Transverse colon (tissue), 4 donors: Measurements from ENCODE around the gene EYA3. TPM values are rescaled to one million over a fixed set of nuclear protein-coding genes. Genes with fewer than 3 reads are reported as not detected.

Experiments used
- DNase-seq: peaks from one replicate; pipeline ENCODE4 v3.0.0-alpha.2; 2019
- H3K27ac ChIP-seq, 4 donors: fragments of 200-600 bp; sonication (generic); 2 replicates each; pipeline ENCODE4 v1.5.1; 2016 to 2018; ENCODE audit warnings: inconsistent platforms in 4 of 4
- H3K27me3 ChIP-seq: fragments of 200-600 bp; sonication (generic); 2 replicates; pipeline ENCODE4 v1.5.1; 2017; ENCODE audit warnings: inconsistent platforms
- H3K36me3 ChIP-seq, 4 donors: fragments of 200-600 bp; sonication (generic); 2 replicates each; pipeline ENCODE4 v1.5.1; 2017 to 2019; ENCODE audit warnings: inconsistent platforms in 4 of 4
- H3K4me1 ChIP-seq, 4 donors: fragments of 200-600 bp; sonication (generic); 2 replicates each; pipeline ENCODE4 v1.5.1; 2017 to 2020; ENCODE audit warnings: inconsistent platforms in 4 of 4
- H3K4me3 ChIP-seq, 4 donors: fragments of 200-600 bp; sonication (generic); 1 replicate in 1 of 4; 2 replicates in 3 of 4; pipeline versions ENCODE4 v1.5.1 to v1.6.1; 2017 to 2019; ENCODE audit warnings: inconsistent platforms in 4 of 4
- H3K9me3 ChIP-seq, 2 donors: fragments of 200-600 bp; sonication (generic); 2 replicates each; pipeline ENCODE4 v1.5.1; 2017 to 2019; ENCODE audit warnings: inconsistent platforms in 2 of 2
- EP300 ChIP-seq: sonication (generic); formaldehyde crosslinking; IDR thresholded peaks from one replicate; pipeline ENCODE4 v1.6.1; 2017; ENCODE audit warnings: antibody characterized with exemption, low read depth
- POLR2A ChIP-seq: fragments of 450-650 bp; IDR thresholded peaks from one replicate; pipeline ENCODE4 v1.6.1; 2016; ENCODE audit warnings: antibody characterized with exemption, mild to moderate bottlenecking, moderate library complexity
- POLR2AphosphoS5 ChIP-seq, 3 donors: sonication (generic); formaldehyde crosslinking; IDR thresholded peaks; one replicate each; pipeline ENCODE4 v1.6.1; 2016; ENCODE audit warnings: antibody characterized with exemption in 3 of 3
- whole genome bisulfite sequencing, 2 donors: methylation state at CpG; one replicate each; pipeline ENCODE4 v1.1.5; 2018; ENCODE audit warnings: low coverage in 1 of 2; 5-methylcytosine and 5-hydroxymethylcytosine counted together
- in situ Hi-C, 4 donors: fragments of 200-750 bp; cut with MboI; loops; one replicate each; pipeline versions ENCODE4 v1.15.0 to v1.15.1; 2017; ENCODE audit warnings: low sequenced_read_pairs in 3 of 4, low pct_ligation_motif_present in 1 of 4, low pct_unique_long_range_greater_than_20kb in 1 of 4
- intact Hi-C: fragments of 100-400 bp; cut with DNase I; formaldehyde crosslinking; loops from one replicate; pipeline ENCODE4 v1.15.1; 2023; ENCODE audit warnings: low total_unique reads
- total RNA-seq, 4 donors: library from RNA; depleted of rRNA; stranded (reverse); fragments of >200 nt; gene quantifications; one replicate each; pipeline ENCODE4 v1.1.0, GENCODE V29; 2016
- TF ChIP-seq, protein P1 (sequence below), 5 experiments: fragments of 200-600 bp in 3 of 5; fragments of 450-650 bp in 2 of 5; sonication (generic) in 3 of 5; IDR thresholded peaks; 1 replicate in 2 of 5; 2 replicates in 3 of 5; pipeline ENCODE4 v1.5.1; 2016 to 2017; ENCODE audit warnings: antibody characterized with exemption in 5 of 5, inconsistent platforms in 3 of 5, mild to moderate bottlenecking in 2 of 5, moderate library complexity in 1 of 5

The EYA3 gene
- total RNA-seq, 4 donors from 2014 or later = 14.6 to 50.2 (median 18.5) TPM

DNA sequence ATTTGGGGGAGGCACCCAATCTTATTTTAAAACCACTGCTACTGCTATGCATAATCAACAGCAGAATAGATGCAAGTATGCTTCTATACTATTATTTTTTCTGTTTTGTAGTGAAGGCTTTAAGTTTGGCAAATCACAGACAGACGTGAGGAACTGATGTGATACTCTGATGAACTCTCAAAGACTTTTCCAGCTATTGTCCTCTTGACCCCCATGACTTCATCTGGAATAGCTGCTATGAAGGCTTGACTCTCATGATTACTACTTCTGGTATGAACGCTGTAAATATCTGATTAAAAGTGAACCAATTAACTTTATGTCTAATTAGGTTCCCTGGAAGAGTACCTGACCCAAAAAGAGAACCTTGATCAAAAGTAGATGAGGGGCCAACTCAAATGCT lies 49.1 kb downstream of the EYA3 start:
- WGBS, 2 donors = 44 to 82% methylated on average over 1 to 2 of the region's 2 CpGs
- H3K4me1 ChIP-seq = no peaks in the 10 kb centered on the region
- in situ Hi-C loops (no loop called here), intact Hi-C loops (no loop called here)
- H3K9me3 ChIP-seq = no peaks in the 10 kb centered on the region
- H3K27ac ChIP-seq = no peak overlapping the region
- TF ChIP-seq POLR2A (no peak), POLR2AphosphoS5 (IDR thresholded peaks at IDR 0.05) (no peak), EP300 (no peak)
- TF ChIP-seq, protein P1, sequence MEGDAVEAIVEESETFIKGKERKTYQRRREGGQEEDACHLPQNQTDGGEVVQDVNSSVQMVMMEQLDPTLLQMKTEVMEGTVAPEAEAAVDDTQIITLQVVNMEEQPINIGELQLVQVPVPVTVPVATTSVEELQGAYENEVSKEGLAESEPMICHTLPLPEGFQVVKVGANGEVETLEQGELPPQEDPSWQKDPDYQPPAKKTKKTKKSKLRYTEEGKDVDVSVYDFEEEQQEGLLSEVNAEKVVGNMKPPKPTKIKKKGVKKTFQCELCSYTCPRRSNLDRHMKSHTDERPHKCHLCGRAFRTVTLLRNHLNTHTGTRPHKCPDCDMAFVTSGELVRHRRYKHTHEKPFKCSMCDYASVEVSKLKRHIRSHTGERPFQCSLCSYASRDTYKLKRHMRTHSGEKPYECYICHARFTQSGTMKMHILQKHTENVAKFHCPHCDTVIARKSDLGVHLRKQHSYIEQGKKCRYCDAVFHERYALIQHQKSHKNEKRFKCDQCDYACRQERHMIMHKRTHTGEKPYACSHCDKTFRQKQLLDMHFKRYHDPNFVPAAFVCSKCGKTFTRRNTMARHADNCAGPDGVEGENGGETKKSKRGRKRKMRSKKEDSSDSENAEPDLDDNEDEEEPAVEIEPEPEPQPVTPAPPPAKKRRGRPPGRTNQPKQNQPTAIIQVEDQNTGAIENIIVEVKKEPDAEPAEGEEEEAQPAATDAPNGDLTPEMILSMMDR (IDR thresholded peaks at IDR 0.05) = no peak
- no peak for DNase-seq
- H3K4me3 ChIP-seq = no peak overlapping the region
- H3K36me3 ChIP-seq = peaks cover 0 to 26% (median 11%) of the 10 kb centered on the region in 4 donors
- no peaks in the 10 kb centered on the region for H3K27me3 ChIP-seq

DNA sequence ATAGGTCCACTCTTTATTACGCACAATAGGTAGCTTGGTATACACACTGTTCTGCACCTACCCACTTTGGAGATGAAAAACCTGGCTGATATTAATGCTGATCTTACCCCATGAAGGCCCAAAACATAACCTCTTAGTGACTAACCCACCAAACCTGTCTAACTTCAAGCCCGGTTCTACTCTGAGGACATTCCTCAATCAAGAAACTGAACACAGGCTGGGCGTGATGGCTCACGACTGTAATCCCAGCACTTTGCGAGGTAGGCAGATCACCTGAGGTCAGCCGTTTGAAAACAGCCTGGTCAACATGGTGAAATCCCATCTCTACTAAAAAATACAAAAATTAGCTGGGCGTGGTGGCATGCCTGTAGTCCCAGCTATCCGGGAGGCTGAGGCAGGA lies 50.5 kb downstream of the EYA3 start:
- in situ Hi-C loops = no loop called here
- WGBS, 2 donors = 83 to 94% methylated on average over 3 to 8 of the region's 8 CpGs

DNA sequence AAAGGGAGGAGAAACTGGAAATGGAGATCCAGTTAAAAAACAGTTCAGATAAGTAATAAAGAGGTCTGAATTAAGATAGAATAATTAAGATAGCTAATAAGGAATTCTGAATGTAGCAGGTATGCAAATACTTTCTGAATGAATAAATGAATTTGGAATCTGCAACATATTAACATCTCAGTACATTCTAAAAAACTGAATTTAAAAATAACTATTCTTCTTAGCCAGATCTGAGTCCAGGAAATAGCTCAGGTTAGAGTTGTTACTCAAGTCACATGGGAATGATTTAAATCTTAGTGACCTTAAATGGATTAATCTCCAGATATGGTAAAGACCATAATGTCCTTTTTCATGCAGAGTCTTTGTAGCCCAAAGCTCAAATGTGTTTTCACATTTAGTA lies 51.2 kb downstream of the EYA3 start:
- intact Hi-C loops (no loop called here), in situ Hi-C loops (no loop called here)
- TF ChIP-seq EP300 (no peak), POLR2AphosphoS5 (IDR thresholded peaks at IDR 0.05) (no peak), POLR2A (no peak)
- TF ChIP-seq, protein P1 (IDR thresholded peaks at IDR 0.05) = no peak
- no peak for DNase-seq
- no peak overlapping the region for H3K4me3 ChIP-seq
- H3K27ac ChIP-seq = no peak overlapping the region
- H3K4me1 ChIP-seq = no peaks in the 10 kb centered on the region
- H3K27me3 ChIP-seq = no peaks in the 10 kb centered on the region
- H3K9me3 ChIP-seq = no peaks in the 10 kb centered on the region
- peaks cover 0 to 23% (median 11%) of the 10 kb centered on the region in 4 donors for H3K36me3 ChIP-seq

More for the DNA sequence above, 50.5 kb downstream of the EYA3 start:
- no peak for DNase-seq
- Histone ChIP-seq H3K9me3 (no peaks in the 10 kb centered on the region), H3K4me1 (no peaks in the 10 kb centered on the region), H3K4me3 (no peak overlapping the region), H3K36me3 (peaks cover 0 to 23% (median 11%) of the 10 kb centered on the region in 4 donors), H3K27ac (no peak overlapping the region), H3K27me3 (no peaks in the 10 kb centered on the region)
- intact Hi-C loops = no loop called here
- TF ChIP-seq, protein P1 (IDR thresholded peaks at IDR 0.05) = no peak
- TF ChIP-seq POLR2AphosphoS5 (IDR thresholded peaks at IDR 0.05) (no peak), EP300 (no peak), POLR2A (no peak)

DNA sequence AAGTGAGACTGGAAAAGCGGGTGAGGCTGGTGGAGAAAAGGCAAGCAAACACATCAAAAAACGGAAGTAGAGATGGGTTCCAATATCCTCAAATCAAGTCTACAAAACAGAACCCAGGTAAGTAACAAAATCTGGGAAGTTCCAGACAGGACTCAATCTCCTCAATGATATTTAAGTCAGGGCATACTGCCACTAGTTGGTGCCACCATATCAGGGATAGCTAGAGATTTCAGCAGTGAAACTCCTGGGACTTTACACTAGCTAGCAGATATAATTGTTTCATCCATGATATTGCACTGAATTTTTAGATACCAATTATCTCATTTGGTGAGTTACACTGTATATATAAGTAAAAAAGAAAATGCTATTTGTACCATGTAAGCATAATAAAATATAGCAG lies 52.0 kb downstream of the EYA3 start:
- intact Hi-C loops = no loop called here
- peaks cover 0 to 23% (median 8%) of the 10 kb centered on the region in 4 donors for H3K36me3 ChIP-seq
- 75 to 88% methylated on average over 2 of the region's 2 CpGs for WGBS, 2 donors

More for the DNA sequence above, 52.0 kb downstream of the EYA3 start:
- Histone ChIP-seq H3K27ac (no peak overlapping the region), H3K4me3 (no peak overlapping the region), H3K9me3 (no peaks in the 10 kb centered on the region), H3K4me1 (no peaks in the 10 kb centered on the region), H3K27me3 (no peaks in the 10 kb centered on the region)
- no peak for DNase-seq
- TF ChIP-seq POLR2AphosphoS5 (IDR thresholded peaks at IDR 0.05) = no peak
- TF ChIP-seq, protein P1 (IDR thresholded peaks at IDR 0.05) = peak in 1 of 5 experiments; percentile 7
- in situ Hi-C loops = no loop called here
